NCI-H2081 (cell line): ENCODE measurements around the gene SLC17A5.
"Not testable (repeated sequence)": the region's sequence is repeated elsewhere in the genome, so short reads cannot be mapped to it uniquely, and the experiment has no call there.

ENCODE experiments used
- DNase-seq, 2 experiments: peaks; one replicate each; lab custom pipeline; 2025; lab: John Stamatoyannopoulos, UW

Gene SLC17A5, protein sequence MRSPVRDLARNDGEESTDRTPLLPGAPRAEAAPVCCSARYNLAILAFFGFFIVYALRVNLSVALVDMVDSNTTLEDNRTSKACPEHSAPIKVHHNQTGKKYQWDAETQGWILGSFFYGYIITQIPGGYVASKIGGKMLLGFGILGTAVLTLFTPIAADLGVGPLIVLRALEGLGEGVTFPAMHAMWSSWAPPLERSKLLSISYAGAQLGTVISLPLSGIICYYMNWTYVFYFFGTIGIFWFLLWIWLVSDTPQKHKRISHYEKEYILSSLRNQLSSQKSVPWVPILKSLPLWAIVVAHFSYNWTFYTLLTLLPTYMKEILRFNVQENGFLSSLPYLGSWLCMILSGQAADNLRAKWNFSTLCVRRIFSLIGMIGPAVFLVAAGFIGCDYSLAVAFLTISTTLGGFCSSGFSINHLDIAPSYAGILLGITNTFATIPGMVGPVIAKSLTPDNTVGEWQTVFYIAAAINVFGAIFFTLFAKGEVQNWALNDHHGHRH

DNA sequence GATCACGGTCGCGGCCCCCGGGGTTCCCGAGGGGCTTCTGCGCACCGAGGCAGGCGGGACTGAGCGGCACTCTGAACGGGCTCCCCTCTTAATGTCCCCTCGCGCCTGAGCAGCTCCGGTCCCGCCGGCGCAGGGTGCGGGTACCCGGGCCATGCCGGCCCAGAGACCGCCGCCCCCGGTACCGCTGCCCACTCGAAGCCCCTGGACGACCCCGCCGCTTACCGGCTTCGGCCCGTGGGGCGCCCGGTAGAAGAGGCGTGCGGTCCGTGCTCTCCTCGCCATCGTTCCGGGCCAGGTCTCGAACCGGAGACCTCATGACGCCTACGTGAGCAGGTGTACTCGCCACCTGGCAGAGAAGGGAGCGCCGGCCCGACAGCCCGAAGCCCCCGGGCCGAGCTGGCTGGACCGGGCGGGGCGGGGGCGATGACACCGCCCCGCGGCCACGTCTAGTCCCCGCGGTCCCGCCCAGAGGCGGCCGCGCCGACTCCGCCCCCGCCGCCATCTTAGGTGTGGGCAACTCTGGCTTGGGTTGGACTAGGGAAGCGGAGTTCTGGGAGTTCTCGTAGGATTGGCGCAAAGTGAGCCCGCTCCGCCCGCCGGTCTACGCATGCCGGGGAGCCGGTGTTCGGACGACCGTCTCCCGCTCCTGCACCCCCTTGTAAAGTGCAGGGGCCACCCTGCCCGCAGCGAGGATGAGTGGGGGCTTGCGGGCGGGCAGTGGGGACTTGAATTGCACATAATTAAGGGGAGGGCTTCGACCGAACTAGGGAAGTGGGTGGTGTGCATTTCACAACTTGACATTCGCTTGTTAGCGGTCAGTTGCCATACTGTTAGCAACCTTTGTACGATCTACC lies at the start of gene SLC17A5:
TSS of gene SLC17A5 (minus strand) at position 422 of the 854 bp plus-strand sequence. CDS start at position 316, 106 bp downstream.
- DNase-seq: peak; percentile 90 to 96

DNA sequence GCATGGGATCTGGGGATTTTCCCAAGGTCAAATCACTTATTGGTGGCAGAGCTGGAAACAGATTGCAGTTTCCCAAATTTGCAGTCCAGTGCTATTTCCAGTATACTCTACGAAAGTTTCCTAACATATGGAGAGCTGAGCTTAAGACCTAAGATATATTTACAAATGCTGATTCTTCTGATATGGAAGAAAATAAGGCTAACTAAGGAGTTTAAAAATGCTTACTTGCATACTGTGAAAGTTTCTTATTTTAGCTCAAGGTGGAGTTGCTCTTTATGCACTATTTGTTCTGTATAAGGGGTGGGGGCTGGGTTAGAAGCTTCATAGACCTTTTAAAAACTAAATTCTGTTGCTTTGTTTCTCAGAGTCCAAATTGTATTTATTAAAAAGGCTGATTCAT lies 49.7 kb upstream of the SLC17A5 start:
- no peak for DNase-seq

DNA sequence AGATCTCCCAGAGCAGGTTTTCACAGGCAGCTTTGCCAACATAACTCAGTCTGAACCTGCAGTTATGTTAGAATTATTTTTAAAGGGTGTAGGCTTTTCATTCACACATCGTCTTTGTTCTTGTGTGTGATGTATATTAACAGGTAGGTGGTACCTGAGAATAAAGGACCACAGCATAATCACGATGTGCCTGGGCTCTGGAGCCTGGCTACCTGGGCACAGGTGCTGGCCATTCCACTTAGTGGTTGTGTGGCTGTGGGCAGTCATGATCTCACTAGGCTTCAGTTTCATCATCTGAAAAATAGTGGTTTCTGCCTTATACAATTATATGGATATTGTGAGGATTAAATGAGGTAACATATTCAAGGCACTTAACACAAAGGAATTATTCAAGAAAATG lies 48.7 kb upstream of the SLC17A5 start:
- no peak for DNase-seq

DNA sequence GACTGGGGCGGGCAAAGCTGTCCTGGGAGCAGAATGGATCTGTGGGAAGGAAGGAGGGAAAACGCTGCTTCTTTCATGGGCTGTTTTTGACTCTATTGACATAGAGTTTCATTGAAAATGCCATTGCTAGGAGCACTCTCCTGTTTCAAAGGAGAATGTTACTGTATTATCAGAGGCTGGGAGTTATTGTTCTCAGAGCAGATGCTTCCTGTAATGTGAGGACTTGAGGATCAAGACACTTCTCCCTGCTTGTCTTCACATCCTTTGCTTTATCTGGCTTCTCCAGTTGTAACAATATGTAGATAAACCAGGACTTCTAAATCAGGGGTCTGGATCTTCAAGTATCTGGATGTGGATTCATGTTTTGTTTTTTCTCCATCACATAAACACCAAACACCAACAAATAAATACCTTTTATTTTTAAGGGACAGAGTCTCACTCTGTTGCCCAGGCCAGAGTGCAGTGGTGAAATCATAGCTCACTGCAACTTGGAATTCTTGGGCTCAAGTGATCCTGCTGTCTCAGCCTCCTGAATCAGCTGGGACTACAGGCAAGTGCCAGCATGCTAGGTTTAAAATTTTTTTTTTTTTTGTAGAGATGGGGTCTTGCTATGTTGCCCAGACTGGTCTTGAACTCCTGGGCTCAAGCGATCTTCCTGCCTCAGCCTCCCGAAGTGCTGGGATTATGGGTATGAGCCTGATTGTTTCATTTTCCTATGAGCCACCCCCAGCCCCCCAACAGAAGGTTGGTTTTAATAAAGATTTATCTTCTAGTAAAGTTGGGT lies 46.1 kb upstream of the SLC17A5 start:
- DNase-seq: no peak

DNA sequence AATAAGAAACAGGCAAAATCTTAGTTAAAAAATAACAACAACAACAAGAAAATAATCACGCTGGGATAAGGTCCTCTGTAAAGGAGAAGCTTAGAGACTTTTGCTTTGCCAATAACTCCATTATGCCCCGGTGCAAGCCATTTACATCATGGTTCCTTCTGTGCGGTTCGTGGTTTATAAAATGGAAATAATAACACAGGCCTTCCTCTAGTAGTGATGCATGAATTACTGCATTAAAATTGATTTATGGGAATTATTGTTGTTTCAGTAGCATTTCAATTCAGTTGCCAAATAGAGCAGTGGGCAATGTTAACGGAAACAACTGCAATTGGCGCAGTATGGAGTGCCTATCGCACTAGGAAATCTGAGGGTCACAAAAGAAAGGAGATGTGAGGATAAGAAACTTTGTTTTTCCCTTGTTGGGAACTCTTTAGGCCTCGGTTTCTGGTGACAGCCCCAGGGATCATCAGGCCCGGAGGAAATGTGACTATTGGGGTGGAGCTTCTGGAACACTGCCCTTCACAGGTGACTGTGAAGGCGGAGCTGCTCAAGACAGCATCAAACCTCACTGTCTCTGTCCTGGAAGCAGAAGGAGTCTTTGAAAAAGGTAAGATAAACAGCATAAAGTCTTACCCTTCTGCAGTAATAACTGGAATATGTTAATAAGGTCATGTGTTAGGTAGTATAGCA lies 43.3 kb upstream of the SLC17A5 start:
- no peak for DNase-seq

DNA sequence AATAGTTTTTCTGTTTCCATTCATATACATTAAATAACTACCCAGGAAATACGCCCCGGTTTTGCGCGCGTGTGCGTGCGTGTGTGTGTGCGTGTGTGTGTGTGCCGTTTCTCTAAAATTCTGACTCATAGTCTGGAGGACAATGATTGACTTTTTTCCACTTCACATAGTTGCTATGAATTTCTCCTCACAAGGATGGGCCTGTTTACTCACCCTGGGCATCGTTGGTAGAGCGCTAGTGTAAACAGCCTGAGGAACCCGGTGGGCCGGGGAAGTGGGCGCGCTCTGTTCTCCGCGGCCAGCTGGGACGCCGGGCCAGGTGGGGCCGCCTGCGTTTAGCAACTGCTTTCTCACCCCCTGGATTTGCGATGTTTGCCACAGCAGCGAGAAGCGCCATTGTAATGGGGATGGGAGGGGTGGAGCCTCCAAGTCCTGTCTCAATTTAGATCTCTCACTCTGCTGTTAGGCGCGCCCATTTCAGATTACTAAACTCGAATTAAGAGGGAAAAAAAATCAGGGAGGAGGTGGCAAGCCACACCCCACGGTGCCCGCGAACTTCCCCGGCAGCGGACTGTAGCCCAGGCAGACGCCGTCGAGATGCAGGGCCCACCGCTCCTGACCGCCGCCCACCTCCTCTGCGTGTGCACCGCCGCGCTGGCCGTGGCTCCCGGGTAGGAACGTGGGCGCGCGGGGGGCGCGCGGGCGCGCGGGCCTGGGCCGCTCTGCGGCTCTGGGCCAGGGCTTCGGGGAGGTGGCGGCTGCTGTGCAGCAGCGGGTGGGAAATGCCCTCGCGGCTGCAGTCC lies 42.0 kb upstream of the SLC17A5 start, which contains the start of gene CD109:
TSS of gene CD109 (plus strand) at position 585 of the 803 bp plus-strand sequence. CDS start at position 598, 13 bp downstream.
- peak; percentile 28 to 48 for DNase-seq

DNA sequence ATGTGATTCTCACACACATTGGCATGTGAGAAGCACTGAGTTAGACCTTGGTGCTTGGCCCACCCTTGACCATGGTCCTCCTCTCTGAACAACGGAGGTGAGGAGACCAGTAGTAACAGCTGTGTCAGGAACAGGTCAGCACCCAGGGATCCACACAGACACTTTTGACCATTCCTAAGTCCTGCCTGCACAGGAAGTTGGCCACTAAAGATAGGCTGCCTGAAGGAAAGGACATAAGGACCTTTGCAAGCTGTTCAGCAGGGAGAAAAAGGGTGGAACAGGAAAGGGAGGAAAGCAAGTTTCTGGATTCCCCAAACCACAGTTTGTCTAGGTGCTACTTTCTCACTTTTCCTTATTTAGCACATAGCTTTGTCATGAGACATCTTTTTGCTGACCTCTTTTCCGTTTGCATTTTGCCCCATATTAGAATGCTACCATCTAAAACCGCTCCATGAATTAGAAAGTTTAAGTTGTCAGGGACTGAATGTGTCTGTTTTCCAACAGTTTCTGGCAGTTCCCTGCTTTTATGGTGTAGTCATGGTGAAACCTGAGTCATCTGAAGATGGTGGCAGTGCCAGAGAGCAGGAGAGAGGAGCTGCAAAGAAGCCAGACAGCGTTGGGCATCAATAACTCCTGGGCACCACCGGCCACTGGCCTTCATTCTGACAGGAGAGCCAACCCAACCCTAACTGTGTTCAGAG lies 41.1 kb upstream of the SLC17A5 start:
- no peak for DNase-seq

DNA sequence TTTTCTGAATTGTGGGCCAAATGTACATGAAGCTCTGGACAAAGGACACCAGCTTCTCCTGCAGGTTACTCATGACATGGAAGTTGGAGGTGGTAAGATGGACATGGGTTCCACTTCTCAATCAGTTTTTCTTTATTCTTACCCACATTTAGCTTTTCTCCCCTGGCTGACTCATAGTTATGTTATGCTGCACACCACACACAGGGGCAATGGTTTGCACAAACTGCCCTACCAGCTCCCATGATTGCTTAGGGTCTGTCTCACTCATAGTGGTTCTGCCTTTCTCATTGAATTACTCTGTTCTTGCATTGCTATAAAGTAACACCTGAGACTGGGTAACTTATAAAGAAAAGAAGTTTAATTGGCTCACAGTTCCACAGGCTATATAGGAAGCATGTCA lies 37.7 kb upstream of the SLC17A5 start:
- no peak for DNase-seq

DNA sequence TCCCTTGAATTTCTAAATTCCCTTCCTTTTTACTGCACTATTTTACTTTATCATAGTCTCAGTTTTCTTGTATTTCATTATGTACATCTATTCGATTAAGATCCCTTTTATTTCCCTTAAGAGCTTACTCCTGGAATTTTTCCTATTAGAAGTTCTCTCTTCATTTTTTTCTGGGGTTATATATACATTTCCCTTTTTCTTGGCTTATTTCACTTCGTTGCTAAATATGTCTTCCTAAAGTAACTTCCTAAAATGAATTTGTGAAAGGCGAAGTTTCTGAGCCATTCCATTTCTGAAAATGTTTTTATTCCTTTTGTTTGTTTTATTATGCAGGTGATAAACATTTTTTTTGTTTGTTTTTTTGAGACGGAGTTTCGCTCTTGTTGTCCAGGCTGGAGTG lies 36.3 kb upstream of the SLC17A5 start:
- DNase-seq: no peak

DNA sequence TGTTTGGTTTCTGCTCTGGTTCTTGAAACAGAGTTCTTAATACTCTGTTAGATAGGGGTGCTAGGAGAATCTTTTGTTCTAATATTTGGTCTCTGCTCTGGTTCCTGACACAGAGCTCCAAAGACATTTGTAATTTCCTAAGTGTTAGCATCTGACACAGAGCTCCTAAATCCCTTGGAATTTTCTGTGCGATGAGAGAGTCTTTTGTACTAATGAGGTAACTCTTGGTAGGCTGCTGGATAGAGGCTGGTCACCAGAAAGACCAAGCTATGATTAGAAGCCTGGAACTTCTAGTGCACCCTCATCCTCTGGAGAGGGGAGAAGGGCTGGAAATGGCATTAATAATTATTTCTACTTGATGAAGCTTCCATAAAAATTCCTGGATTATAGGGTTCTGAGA lies 34.6 kb upstream of the SLC17A5 start:
- no peak for DNase-seq

DNA sequence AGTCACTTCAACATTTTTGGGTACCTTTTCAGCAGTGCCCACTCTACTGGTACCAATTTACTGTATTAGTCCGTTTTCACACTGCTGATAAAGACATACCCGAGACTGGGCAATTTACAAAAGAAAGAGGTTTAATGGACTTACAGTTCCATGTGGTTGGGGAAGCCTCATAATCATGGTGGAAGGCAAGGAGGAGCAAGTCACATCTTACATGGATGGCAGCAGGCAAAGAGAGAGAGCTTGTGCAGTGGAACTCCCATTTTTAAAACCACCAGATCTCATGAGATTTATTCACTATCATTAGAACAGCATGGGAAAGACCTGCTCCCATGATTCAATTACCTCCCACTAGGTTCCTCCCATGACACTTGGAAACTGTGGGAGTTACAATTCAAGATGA lies 29.8 kb upstream of the SLC17A5 start:
- DNase-seq: not testable (repeated sequence)

DNA sequence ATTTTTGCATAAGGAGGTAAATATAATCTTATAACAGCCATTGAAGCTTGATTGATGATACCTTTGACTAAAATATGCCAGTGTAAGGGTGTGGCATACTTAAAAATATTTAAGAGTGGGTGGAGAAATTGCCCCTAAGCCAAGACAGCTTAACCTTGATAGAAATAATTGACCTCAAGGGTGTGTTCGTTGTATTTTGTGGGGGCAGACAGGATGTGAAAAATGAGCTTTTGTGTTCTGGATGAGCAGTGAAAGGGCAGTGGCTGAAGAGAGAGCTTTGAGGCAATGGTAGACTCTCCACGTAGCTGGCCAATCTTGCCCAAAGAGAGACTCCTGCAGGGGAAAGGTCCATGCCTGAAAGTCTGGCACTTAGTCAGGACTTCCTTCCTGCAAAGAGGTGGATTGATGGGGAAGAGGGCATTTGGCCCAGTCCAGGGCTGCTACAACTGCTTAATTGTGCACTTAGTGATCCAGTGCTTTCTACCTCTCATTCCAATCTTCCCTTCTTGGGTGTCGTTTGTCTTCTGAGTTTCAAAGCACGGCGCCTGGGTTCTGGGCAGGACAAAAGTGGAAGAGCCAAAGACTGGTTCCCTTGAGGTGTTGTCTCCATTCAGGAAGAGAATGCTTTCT lies 26.6 kb upstream of the SLC17A5 start:
- DNase-seq: no peak

DNA sequence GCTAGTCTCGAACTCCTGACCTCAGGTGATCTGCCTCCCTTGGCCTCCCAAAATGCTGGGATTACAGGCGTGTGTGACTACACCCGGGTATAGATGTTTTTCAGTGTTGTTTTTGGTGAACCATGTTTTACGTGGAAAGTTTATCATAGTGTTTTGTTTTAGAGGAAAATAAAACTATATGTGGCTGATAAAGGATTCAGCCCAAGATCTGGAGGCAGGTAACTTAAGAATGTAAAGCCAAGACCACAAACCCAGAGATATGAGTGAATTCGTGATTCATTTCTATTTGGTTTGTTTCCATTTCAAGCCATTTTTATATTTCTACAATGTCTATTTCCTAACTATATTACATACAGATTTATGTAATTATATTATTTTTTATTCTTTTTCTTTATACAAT lies 26.1 kb upstream of the SLC17A5 start:
- DNase-seq: not testable (repeated sequence)

DNA sequence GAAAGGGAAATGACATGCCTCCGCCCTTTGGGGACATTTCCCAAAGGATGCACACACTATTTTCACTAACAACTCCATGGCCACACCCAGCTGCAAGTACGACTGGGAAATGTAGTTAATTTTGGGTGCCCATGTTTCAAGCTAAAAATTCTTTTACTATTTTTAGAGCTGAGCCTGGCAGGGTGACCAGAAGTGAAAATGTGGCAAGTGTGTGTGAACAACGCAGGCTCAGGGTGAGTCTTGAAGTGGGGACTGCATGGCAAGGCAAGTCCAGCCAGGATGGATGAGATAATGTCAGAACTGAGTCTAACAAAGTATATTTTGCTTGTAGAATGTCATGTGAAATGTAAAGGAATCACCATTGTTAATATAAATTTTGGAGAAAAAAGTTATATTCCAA lies 25.2 kb upstream of the SLC17A5 start:
- DNase-seq: no peak

DNA sequence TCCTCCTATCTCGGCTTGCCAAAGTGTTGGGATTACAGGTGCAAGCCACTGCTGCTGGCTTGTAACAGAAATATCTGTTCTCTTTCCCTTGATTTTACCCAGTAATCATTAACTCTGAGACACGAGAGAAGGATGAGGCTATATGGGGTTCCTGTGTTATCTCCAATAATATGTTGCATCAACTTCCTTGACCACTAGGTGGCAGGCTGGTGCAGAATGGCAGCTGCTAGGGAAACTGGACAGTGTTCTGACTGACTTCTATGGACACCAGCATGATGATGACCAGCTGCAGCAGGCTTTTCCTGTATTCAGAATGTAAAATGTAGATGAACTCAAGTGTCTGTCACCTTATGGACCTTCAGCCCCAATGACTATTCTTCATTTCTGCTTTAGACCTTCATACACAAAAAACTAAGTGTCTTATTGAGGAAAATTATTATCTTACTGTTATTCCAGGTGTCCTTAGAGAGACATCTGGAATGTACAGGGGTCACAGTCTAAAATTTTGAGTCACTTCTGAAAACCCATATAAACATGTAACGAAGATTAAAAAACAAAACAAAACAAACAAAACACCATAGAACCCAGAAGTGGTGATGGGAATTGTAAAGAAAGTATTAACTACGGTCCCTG lies 21.8 kb upstream of the SLC17A5 start:
- peak; percentile 48 to 68 for DNase-seq

DNA sequence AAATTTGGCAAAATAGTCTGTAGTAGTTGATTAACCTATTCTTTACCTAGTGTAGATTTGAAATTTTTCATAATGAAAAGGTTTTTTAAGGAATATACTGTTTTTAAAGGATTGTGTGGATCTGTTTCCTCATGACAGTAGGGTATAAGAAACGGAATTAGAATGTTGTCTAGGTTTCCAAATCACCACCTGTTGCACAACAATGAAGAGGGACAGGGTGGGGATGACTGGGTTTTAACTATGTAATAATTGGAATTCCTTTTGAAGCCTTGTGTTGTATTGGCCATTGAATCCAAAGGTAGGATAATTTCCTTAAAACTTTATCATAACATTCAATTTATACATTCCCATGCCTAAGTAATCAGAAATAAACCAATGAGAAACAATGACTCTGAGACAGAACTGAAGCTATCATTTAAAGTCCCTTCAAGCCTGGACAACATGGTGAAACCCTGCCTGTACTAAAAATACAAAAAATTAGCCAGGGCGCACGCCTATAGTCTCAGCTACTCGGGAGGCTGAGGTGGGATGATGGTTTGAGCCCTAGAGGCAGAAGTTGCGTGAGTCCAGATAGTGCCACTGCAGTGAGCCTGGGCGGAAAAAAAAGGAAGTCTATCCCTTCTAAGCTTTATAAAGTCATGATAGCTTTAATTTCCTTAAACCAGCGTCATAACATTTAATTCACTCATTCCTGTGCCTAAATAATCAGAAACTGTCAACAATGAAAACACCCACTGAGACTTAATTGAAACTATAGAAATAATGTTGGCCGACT lies 18.3 kb upstream of the SLC17A5 start:
- no peak for DNase-seq

DNA sequence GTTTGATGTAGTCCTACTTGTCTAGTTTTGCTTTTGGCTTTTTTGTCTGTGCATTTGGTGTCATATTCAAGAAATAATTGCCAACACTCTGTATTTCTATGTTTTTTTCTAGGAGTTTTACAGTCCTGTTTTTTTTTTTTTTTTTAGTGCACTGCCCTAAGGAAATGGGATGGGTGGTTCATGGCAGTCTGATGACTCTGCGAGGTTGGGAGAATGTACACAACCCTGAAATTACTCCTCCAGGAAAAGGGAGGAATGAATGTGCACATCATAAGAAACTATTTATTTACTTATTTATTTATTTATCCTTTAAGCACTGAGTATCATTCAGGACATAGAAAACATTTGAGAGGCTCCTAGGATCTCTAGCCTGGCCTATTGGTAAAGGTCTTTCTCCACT lies 15.2 kb upstream of the SLC17A5 start:
- no peak for DNase-seq

DNA sequence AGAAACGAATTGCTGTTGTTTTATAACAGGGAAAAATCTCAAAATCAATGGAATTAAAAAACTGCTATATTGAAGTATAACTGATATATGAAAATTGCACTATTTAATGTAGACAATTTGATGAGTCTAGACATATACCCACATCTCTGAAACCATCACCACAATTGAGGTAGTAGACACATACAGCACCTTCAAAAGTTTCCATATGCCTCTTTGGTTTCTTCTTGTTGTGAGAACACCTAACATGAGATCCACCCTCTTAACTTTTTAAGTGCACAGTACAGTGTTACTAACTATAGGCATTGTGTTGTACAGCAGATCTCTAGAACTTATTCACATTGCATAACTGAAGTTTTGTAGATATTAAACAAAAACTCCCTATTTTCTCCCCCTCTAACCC lies 14.0 kb upstream of the SLC17A5 start:
- no peak for DNase-seq
